Activated CD8-positive, alpha-beta memory T cell treated with anti-CD3 and anti-CD28 coated beads for 36 hours (primary cell): Measurements from ENCODE around the gene MIA3. TPM values are rescaled to one million over a fixed set of nuclear protein-coding genes. Genes with fewer than 3 reads are reported as not detected.
"Not testable (repeated sequence)": the region's sequence is repeated elsewhere in the genome, so short reads cannot be mapped to it uniquely, and the experiment has no call there.

Source experiments
- CTCF ChIA-PET: fragments of 350-600 bp; sonication (Branson Sonifier 250); formaldehyde crosslinking; loops from one replicate; lab custom pipeline; 2021; ENCODE audit warnings: antibody characterized with exemption; lab: Charles Lee
- POLR2A ChIA-PET: fragments of 350-600 bp; sonication (Branson Sonifier 250); formaldehyde crosslinking; loops from one replicate; lab custom pipeline; 2021; ENCODE audit warnings: antibody characterized with exemption; lab: Charles Lee
- total RNA-seq, 2 experiments: library from RNA; stranded (reverse); gene quantifications; one replicate each; pipeline ENCODE4 v1.2.3, GENCODE V29; 2021

MIA3 gene
- total RNA-seq, 2 experiments from 2014 or later = 33.9 to 42.9 TPM

DNA sequence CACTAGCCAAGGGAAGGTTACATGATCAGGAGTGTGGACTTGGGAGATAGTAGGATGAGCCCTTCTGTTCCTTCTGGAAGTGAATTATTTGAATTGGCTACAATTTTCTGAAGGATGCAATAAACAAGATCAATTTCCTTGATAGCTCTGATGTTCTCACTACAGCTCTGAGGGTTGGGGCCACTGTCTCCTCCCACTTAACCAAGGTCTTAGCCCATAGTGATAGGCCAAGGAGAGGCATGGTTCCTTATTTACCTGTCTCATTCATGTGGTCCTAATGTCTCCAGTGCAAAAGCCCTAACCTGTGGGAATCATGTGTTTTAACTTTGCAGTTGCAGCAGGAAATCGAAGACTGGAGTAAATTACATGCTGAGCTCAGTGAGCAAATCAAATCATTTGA, 34.8 kb downstream of the MIA3 start:
- CTCF ChIA-PET = interaction anchor here (1.2 kb wide), 2 partner anchors 9 to 188 kb away, joined by 3 to 4 read pairs; no protein-coding TSS in a partner anchor

DNA sequence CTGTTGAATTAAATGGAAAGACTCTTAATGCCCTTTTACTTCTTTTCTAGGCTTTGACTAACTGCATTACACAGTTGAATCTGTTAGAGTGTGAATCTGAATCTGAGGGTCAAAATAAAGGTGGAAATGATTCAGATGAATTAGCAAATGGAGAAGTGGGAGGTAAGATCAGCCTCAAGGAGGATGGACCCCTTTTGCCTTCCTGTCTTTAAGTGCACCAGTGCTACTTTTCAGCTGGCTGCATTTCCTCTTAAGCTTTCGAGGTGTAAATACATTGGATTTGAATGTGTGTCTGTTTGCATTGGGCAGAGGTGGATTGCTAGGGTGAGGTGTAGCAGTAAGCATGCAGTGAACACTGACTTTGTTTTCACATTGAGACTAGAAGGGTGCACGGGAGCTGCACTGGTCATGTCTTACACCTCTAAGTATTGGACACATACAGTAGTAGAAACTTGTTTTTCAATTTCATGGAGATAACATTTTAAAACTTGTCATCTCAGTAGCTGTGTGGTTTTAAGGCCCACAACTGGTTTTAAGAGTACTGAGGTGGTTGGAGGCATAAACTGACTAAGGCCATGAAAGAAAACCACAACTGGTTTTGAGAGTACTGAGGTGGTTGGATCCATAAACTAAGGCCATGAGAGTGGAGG, 35.4 kb downstream of the MIA3 start:
- POLR2A ChIA-PET = interaction anchor here (3.3 kb wide), 1 partner anchor 9 kb away, joined by 15 read pairs; no protein-coding TSS in a partner anchor
- CTCF ChIA-PET = interaction anchor here (1.2 kb wide), 2 partner anchors 9 to 188 kb away, joined by 3 to 4 read pairs; no protein-coding TSS in a partner anchor

More for the DNA sequence above, 34.8 kb downstream of the MIA3 start:
- POLR2A ChIA-PET = interaction anchor here (3.3 kb wide), 1 partner anchor 8 kb away, joined by 15 read pairs; no protein-coding TSS in a partner anchor

DNA sequence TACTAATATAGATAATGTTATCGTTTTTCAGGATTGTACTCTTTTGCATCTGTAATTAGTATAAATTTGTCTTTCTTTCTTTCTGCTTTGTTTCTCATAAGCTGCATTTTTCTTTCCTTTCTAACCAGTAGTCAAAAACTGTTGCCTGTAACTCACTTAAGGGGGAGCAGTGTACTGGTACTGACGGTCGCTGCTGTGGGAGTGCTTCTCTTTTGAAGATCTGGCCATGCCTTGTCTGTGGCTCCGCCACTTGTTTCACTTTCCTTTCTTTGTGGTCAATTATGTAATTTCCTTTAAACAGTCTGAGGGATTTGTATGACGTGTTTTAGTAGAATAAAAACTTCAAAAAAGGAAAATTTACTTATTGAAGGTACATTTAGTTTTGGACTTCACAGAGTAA, 37.0 kb downstream of the MIA3 start:
- ChIA-PET POLR2A (interaction anchor here (3.3 kb wide), 1 partner anchor 10 kb away, joined by 15 read pairs; no protein-coding TSS in a partner anchor), CTCF (interaction anchor here (1.1 kb wide), 1 partner anchor 35 kb away, joined by 3 read pairs; no protein-coding TSS in a partner anchor)

DNA sequence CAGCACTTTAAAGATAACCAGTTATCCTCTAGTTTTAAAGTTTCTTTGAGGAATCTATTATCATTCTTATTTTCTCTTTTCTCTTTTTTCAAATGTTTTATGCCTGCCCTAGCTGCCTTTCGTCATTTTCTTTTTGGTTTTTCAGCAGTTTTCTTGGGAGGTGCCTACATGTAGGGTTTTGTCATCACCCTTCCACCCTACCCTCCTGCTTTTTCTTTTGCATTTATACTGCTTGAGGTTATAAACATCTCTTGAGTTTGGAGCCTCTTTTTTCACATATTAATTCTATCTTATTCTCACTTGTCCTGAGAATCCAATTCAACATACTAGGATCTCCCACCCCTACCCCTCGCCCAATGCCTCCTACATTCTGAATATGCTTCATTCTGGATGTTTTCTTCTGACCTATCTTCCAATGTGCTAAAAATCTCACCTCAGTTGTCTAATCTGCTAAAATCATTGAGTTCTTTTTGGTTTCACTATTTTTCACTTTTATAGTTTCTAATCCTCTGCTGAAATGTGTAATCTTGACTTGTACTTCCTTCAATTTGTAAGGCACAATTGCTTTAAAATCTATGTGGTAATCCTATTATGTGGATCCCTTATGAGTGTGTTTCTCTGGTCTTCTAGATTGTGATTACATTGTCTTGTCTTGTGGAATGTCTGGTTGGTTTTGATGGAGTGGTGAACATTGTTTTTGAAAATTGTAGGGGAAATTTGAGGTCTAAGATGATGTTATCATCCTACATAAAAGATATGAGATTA, 38.7 kb downstream of the MIA3 start:
- ChIA-PET POLR2A (no interaction called here), CTCF (no interaction called here)

DNA sequence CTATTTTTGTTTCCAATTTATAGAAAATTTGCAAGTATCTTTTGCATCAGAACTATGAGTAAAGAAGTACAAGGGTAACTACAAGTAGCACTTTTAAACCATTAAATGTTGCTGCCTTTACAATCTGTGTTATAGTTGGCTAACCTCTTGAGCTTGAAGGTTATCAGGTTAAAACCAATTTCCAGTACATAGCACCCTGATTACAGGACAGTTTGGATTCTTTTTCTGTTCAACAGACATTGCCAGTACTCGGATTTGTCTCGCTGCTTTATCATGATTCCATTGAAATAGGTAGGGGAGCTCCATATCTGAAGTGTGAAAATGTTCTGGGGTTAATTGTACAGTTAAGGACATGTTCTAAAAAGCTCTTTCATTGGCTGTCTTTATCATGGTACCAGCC, 40.0 kb downstream of the MIA3 start:
- ChIA-PET POLR2A (no interaction called here), CTCF (no interaction called here)

DNA sequence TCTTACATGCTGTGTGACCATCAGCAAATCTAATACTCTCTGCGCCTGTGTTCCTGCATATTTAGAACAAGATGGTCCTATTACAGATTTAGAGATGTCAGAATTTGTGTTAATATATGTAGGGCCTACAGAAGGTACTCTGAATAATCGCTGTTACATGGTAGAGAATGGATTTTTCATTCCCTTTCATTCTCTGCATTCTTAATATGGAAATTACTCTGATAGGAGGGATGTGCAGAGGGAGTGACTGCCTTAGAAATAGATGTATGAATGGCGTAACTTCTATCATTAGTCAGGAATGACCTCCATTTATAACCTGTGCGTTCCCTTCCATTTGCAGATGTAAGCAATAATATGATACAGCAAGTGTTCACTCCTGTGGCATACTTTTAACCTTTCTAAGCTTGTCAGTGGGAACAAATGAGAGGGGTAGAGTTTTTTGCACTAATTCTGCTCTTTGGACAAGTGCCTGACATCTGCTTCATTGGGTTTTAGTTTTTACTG, 45.6 kb downstream of the MIA3 start:
- POLR2A ChIA-PET = no interaction called here

DNA sequence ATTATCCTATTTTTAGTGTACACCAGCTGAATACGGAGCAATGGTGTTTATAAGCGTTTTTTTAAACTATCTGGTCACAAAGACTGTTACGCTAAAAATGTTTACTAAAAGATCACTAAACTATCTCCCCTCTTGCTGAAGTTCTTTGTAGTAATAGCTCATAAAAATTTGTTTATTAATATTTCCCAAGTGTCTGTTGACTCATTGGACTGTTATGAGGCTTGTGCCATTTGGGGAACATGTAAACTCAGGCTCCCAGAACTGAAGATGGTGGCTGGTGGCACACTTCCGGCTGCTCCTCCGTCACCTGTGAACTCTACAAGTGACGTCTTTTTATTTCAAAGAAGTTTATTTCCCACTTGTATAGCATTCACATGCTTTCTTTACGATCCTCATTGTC, 48.1 kb downstream of the MIA3 start:
- POLR2A ChIA-PET = no interaction called here
- CTCF ChIA-PET = no interaction called here

More for the DNA sequence above, 45.6 kb downstream of the MIA3 start:
- CTCF ChIA-PET = no interaction called here

DNA sequence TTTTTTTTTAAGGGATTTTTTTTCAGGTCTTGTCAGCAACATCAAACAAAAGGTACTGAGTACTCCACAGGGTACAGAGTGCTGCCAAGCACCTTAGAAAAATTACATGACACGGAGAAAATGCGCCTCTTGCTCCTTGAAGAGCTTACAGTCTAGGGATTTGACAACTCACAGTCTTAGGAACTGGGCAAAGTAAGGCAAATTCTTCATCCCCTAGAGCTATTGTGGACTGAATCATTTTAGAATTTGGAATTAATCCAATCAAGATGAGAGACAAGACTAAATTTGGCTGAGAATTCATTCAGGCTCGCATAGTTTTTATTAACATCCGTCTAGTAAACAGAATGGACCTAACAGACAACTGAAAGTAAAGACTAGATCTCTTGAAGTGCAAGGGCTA, 50.3 kb downstream of the MIA3 start:
- CTCF ChIA-PET, POLR2A ChIA-PET: not testable (repeated sequence)

DNA sequence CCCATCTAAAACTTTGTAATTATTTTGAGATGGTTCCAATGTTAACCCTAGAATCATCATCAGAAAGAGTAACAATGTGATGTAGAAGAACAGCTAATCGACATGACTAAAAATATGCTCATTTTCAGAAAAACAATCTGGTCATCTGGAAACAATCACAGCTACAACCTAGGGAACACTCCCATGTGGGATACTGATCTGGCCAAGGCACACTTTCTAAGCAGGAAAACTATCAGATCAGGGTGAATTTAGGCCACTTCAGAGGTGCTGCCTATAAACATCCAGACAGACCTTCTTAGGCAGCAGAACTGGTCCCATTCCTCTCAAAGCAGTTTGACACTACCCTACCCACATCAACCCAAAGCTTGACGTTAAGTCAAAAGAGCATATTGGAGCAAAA, 51.2 kb downstream of the MIA3 start:
- CTCF ChIA-PET = not testable (repeated sequence)

DNA sequence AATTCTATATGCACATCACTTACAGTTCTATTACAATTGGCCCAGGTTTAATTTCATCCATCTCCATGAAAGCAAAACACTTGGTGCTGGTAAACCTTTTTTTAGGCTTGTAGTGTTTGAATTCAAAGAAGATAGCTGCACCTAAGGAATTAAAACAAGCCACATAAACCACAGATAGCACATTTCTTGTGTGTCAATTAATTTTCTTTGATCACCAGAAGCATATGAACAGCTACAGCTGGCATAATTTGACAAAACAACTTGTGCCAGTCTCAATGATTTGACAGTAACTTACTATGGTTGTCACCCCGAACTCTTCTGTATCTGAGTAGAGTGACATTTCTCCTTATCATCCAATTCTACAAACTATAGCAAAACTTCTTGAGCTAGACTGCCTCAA, 52.2 kb downstream of the MIA3 start:
- ChIA-PET CTCF (interaction anchor here (1.0 to 1.1 kb wide), 2 partner anchors 10 to 11 kb away, joined by 3 read pairs; no protein-coding TSS in a partner anchor), POLR2A (no interaction called here)

More for the DNA sequence above, 51.2 kb downstream of the MIA3 start:
- POLR2A ChIA-PET = not testable (repeated sequence)

DNA sequence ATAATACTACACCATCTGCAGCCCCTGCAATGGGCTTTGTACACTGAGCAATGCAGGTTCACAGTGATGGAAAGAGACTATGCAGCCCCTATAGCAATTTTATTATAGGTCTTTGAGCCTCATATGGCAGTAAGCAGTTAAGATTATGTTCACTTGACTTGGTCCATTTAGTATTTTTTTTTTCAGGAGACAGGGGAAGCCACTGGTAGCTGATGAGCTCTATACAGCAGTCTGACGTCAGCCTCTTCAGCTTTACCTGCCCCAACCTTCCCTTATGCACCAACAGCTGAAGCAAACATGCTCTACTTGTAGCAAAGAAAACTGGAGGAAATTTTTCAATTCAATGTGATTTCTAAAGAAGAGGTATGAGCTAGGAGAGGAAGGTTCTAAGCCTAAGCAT, 62.2 kb downstream of the MIA3 start:
- POLR2A ChIA-PET = no interaction called here
- CTCF ChIA-PET = interaction anchor here (0.6 to 1.0 kb wide), 2 partner anchors 10 to 260 kb away, joined by 3 read pairs; no protein-coding TSS in a partner anchor

DNA sequence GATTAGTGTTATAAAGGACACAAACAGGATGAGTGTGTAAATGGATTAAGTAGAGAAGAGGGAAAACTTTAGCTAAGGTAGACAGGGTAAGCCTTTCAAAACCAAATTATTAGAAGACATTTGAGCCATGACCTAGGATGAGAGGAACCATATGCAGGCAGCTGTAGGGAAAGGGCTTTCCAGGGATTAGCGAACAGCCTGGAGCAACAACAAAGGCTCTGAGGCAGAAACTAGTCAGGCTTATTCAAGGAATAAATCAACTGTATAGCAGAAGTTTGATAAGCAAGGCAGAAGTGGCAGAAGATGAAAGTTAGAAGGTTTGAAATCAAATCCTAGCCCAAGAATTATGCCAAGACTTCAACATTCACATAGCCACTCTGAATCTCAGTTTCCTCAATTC, 73.1 kb downstream of the MIA3 start:
- ChIA-PET CTCF (no interaction called here), POLR2A (no interaction called here)

DNA sequence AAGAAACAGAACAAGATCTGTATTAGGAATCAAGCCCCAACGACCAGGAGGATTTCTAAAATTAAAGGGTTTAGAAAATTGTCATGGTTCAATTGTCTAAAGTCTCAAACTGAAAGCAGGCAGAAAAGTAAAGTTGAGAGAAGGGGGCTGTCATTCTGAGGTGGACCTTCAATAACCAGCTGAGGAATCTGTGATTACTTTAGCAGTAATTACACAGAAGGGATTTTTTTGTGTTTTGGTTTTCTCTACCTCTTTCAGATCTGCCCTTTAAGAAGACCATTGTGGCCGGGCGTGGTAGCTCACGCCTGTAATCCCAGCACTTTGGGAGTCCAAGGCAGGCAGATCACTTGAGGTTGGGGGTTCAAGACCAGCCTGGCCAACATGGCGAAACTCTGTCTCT, 77.0 kb downstream of the MIA3 start:
- POLR2A ChIA-PET = no interaction called here

DNA sequence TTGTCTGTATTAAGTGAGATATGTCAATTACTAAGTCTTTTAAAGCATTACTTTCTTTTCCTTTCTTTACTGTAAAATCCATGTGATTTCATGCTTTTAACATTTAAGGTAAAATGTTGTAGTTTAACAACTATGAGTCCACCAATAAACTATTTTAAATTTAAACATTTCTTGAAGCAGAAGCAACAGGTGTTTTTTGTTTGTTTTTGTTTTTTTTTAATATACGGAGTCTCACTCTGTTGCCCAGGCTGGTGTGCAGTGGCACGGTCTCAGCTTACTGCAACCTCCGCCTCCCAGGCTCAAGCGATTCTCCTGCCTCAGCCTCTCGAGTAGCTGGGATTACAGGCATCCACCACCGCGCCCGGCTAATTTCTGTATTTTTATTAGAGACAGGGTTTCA, 78.8 kb downstream of the MIA3 start:
- POLR2A ChIA-PET = no interaction called here
- CTCF ChIA-PET = interaction anchor here (0.7 kb wide), 1 partner anchor 1056 kb away, joined by 3 read pairs; no protein-coding TSS in a partner anchor

More for the DNA sequence above, 77.0 kb downstream of the MIA3 start:
- CTCF ChIA-PET = no interaction called here

DNA sequence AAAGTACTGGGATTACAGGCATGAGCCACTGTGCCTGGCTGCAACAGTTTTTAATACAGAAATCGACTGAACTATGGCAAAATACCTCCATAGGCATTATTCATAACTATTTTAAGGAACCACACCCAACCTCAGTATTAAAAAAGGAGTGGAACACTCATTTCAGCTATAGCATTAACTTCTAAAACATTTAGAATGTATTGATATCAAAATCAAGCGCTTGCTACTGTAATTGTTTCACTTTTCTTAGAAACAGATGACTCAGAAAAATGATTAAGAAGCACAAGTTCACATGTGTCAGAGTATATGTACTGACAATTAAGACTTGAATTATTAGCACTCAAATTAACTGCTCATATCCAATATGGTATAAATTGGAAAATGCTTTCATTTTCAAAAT, 79.3 kb downstream of the MIA3 start:
- POLR2A ChIA-PET = no interaction called here
- CTCF ChIA-PET = interaction anchor here (1.6 kb wide), 1 partner anchor 11 kb away, joined by 3 read pairs; no protein-coding TSS in a partner anchor

DNA sequence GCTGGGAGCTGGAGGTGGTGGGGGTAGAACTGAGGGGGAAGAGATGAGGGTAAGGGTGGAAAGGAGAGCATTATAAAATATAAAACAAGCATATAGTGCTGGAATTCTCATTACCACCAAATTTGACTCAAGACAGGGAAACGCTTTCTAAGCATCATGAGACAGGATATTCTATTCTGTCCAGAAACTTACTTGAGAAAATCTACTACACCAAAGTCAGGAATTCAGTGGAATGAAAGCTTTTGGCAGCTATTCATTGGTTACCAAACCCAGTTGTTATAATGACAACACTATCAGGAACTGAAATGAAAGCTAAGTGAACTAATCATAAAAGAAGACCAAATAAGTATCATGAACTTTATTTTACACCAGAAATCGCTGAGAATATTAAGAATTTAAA, 79.9 kb downstream of the MIA3 start:
- ChIA-PET CTCF (interaction anchor here (1.6 kb wide), 1 partner anchor 11 kb away, joined by 3 read pairs; no protein-coding TSS in a partner anchor), POLR2A (no interaction called here)

DNA sequence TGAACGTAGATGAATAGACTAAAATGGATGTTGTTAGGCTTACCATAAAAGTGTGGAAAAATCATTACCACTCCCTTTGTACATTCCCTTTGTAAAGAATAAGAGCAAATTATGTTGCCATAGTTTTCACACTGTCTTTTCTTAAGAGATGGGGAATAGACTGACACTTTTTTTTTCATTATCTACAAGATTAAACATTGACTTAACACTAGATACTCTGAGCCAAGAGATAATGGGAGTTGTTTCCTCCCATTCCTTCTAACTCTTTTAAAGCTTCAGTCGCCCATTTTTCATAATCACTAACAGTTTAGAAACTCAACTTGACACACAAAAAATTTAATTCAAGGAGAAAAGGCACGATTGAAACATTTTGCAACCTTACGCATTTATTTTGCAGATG, 84.3 kb downstream of the MIA3 start:
- ChIA-PET CTCF (no interaction called here), POLR2A (no interaction called here)

DNA sequence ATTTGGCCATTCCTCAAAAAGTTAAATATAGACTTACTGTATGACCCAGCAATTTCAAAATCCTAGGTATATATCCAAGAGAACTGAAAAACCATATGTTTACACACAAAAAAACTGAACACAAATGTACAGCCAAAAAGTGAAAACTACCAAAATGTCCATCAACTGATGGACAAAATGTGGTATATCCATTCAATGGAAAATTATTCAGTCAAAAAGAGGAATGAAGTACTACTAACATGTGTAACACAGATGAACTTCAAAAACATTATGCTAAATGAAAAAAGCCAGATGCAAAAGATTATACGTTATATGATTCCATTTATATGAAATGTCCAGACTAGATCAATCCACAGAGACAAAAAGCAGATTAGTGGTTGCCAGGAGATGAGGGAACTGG, 86.4 kb downstream of the MIA3 start:
- ChIA-PET CTCF (no interaction called here), POLR2A (no interaction called here)

DNA sequence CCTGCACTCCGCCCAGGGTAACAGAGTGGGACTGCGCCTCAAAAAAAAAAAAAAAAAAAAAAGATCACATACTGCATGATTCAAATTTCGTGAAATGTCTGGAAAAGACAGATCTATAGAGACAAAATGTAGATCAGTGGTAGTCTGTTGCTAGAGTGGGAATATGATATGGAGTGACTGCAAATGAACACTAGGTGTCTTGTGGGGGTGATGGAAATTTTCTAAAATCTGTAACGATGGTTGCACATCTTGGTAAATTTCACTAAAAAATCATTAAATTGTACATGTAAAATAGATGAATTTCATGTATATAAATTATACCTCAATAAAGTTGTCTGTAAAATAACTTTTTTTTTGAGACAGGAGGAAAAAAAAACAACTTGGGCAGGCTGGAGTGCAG, 88.9 kb downstream of the MIA3 start:
- CTCF ChIA-PET = no interaction called here
- POLR2A ChIA-PET = no interaction called here

DNA sequence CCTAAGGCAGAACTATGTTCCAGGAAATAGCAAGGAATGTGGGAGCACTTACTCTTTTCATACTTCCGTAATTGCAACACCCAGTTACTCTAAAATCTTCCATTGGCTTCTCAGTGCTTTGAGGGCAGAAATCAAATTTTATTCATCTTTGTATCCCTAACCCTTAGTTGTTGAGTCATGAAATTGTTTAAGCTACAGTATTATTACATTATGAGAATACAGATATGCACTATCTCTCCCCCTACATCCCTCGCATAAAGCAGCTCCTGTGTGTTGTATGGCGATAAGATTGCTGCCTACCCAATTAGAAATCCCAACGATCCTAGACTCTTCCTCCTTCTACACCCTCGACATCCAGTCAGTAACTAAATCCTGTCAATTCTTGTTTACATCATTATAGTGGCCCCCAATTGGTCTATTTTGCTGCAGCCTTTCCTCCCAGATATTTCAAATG, 91.8 kb downstream of the MIA3 start:
- POLR2A ChIA-PET = no interaction called here
- CTCF ChIA-PET = interaction anchor here (0.7 kb wide), 1 partner anchor 116 kb away, joined by 3 read pairs; no protein-coding TSS in a partner anchor
